Smooth muscle cell (in vitro differentiated cells): ENCODE data around the gene EP400. TPM values are rescaled to one million over a fixed set of nuclear protein-coding genes. Genes with fewer than 3 reads are reported as not detected.

Experiments used
- DNase-seq: peaks from one replicate; lab custom pipeline; 2025; ENCODE audit not compliant: unreplicated experiment; lab: John Stamatoyannopoulos, UW
- H2AFZ ChIP-seq: fragments of 200-600 bp; sonication (generic); 2 replicates; pipeline ENCODE4 v1.6.0; 2016; ENCODE audit warnings: antibody characterized with exemption, low read depth, mild to moderate bottlenecking
- H3F3A ChIP-seq: fragments of 200-600 bp; sonication (generic); 2 replicates; pipeline ENCODE4 v1.6.0; 2017; ENCODE audit warnings: antibody characterized with exemption, low read depth
- H3K27ac ChIP-seq: fragments of 200-600 bp; sonication (generic); 2 replicates; pipeline ENCODE4 v1.5.1; 2016; ENCODE audit warnings: low read depth, mild to moderate bottlenecking
- H3K27me3 ChIP-seq: fragments of 200-600 bp; sonication (generic); 2 replicates; pipeline ENCODE4 v1.6.1; 2016; ENCODE audit warnings: low read depth, mild to moderate bottlenecking
- H3K36me3 ChIP-seq: fragments of 200-600 bp; sonication (generic); 2 replicates; pipeline ENCODE4 v1.5.1; 2016; ENCODE audit warnings: low read depth
- H3K4me1 ChIP-seq: fragments of 200-600 bp; sonication (generic); 2 replicates; pipeline ENCODE4 v1.5.1; 2016; ENCODE audit warnings: low read depth
- H3K4me2 ChIP-seq: fragments of 200-600 bp; sonication (generic); 2 replicates; pipeline ENCODE4 v1.6.0; 2016; ENCODE audit warnings: mild to moderate bottlenecking
- H3K4me3 ChIP-seq: fragments of 200-600 bp; sonication (generic); 2 replicates; pipeline ENCODE4 v1.5.1; 2016; ENCODE audit warnings: mild to moderate bottlenecking
- H3K79me2 ChIP-seq: fragments of 200-600 bp; sonication (generic); 2 replicates; pipeline ENCODE4 v1.6.0; 2016; ENCODE audit warnings: low read depth, mild to moderate bottlenecking
- H3K9ac ChIP-seq: fragments of 200-600 bp; sonication (generic); 2 replicates; pipeline ENCODE4 v1.6.0; 2016; ENCODE audit warnings: low read depth
- H3K9me3 ChIP-seq: fragments of 200-600 bp; sonication (generic); replicated peaks from 2 replicates; pipeline ENCODE4 v1.5.1; 2016; ENCODE audit warnings: low read depth
- H4K20me1 ChIP-seq: fragments of 200-600 bp; sonication (generic); 2 replicates; pipeline ENCODE4 v1.6.0; 2016; ENCODE audit warnings: low read depth
- WGBS: methylation state at CpG from one replicate; pipeline ENCODE4 v1.1.7; 2016; ENCODE audit warnings: low lambda C conversion rate; 5-methylcytosine and 5-hydroxymethylcytosine counted together
- polyA plus RNA-seq: library from polyadenylated mRNA; unstranded; fragments of >200 nt; fragmentation: Nextera tagmentation; extraction: Ambion mirVana; gene quantifications from 2 replicates; pipeline ENCODE4 v1.2.1, GENCODE V29; 2016
- total RNA-seq: library from RNA; depleted of rRNA; stranded (reverse); fragments of >200 nt; gene quantifications from 2 replicates; pipeline ENCODE4 v1.2.3, GENCODE V29; 2014
- TF ChIP-seq, protein P1 (sequence below): fragments of 200-600 bp; sonication (generic); IDR thresholded peaks from 2 replicates; pipeline ENCODE4 v1.5.1; 2017; ENCODE audit warnings: borderline replicate concordance, mild to moderate bottlenecking, antibody characterized with exemption; ENCODE audit not compliant: insufficient read depth, poor library complexity, severe bottlenecking

The EP400 gene
- total and polyA plus RNA-seq, 2 experiments from 2014 or later = 6.6 to 13.6 TPM

DNA sequence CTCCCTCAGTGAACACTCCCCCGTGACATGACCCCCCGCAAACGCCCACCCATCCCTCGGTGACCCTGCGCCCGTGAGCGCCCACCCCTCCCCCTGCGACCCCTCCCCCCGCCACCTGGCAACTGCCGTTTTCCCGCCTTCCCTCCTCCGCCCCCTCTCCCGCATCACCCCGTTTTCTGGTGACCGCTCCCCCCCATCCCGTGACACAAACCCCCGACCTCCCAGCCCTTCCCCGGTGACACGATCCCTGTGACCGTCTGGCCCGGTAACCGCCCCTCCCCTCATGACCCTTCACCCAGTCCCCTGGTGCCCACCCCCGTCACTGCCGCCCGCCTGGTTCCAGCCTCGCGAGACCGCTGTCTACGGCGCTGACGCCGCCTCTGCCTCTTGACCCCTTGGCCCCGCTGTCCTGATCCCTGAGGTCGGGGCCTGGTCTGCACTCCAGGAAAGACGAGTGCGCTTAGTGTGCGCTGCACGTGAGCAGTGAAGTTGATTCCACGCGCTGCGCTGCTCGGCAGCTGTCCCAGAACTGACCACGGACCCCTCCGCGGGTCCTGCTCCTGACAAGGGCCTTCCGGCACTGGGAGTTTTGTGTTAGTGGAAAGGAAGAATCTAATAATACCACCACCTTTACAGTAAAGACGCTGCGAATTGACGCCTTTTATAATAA, 135.0 kb downstream of the EP400 start:
- Histone ChIP-seq H3K36me3 (no peaks in the 10 kb centered on the region), H4K20me1 (peaks cover 40% of the 10 kb centered on the region), H3K4me2 (peak overlapping the region; percentile 93), H3F3A (no peaks in the 10 kb centered on the region), H3K27me3 (no peaks in the 10 kb centered on the region), H3K27ac (peak overlapping the region; percentile 52), H3K79me2 (peaks cover 42% of the 10 kb centered on the region), H3K9me3 (no peaks in the 10 kb centered on the region), H2AFZ (no peak overlapping the region), H3K9ac (peak overlapping the region; percentile 99), H3K4me1 (peaks cover 10% of the 10 kb centered on the region), H3K4me3 (peak overlapping the region; percentile 93)
- TF ChIP-seq, protein P1, sequence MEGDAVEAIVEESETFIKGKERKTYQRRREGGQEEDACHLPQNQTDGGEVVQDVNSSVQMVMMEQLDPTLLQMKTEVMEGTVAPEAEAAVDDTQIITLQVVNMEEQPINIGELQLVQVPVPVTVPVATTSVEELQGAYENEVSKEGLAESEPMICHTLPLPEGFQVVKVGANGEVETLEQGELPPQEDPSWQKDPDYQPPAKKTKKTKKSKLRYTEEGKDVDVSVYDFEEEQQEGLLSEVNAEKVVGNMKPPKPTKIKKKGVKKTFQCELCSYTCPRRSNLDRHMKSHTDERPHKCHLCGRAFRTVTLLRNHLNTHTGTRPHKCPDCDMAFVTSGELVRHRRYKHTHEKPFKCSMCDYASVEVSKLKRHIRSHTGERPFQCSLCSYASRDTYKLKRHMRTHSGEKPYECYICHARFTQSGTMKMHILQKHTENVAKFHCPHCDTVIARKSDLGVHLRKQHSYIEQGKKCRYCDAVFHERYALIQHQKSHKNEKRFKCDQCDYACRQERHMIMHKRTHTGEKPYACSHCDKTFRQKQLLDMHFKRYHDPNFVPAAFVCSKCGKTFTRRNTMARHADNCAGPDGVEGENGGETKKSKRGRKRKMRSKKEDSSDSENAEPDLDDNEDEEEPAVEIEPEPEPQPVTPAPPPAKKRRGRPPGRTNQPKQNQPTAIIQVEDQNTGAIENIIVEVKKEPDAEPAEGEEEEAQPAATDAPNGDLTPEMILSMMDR = no peak
- DNase-seq = no peak
- WGBS = 16% methylated on average over 25 of the region's 49 CpGs

DNA sequence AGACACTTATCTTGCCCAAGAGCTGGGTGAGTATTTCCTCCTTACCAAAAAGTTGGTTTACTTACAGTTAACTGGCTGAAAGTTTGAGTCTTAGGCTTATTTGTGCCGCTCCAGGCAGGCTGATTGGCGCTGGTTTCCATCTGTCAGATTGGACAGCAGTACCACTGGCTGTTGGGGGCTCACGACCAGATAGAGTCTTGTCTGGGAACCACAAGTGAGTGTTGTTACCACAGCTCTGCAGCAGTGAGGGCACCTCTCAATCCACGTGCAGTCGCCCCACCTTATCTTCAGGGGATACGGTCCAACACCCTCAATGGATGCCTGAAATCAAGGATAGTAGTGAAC, 135.5 kb downstream of the EP400 start:
- no peak for DNase-seq
- peak overlapping the region; percentile 93 for H3K4me3 ChIP-seq
- WGBS = 77% methylated on average over 6 of the region's 6 CpGs
- peak overlapping the region; percentile 52 for H3K27ac ChIP-seq
- H3K4me2 ChIP-seq = peak overlapping the region; percentile 93
- no peaks in the 10 kb centered on the region for H3F3A ChIP-seq
- peaks cover 45% of the 10 kb centered on the region for H4K20me1 ChIP-seq
- H3K4me1 ChIP-seq = peaks cover 10% of the 10 kb centered on the region
- no peaks in the 10 kb centered on the region for H3K27me3 ChIP-seq
- no peaks in the 10 kb centered on the region for H3K36me3 ChIP-seq
- H3K9me3 ChIP-seq = no peaks in the 10 kb centered on the region
- H3K9ac ChIP-seq = peak overlapping the region; percentile 99
- H3K79me2 ChIP-seq = peaks cover 47% of the 10 kb centered on the region
- TF ChIP-seq, protein P1 = no peak
- H2AFZ ChIP-seq = no peak overlapping the region

DNA sequence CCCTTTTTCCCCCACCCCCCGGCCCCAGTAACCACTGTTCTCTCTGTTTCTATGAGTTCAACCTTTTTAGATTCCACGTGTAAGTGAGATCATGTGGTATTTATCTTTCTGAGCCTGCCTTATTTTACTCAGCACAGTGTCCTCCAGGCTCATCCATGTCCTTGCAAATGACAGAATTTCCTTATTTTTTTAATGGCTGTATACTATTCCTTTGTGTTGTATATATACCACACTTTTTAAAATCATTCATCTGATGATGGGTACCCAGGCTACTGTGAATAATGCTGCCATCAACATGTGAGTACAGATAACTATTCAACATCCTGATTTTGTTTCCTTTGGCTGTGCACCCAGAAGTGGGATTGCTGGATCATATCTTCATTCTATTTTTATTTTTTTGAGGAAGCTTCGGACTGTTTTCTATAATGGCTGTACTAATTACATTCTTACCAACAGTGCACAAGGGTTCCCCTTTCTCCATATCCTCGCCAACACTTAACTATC, 139.7 kb downstream of the EP400 start:
- Histone ChIP-seq H4K20me1 (peaks cover 84% of the 10 kb centered on the region), H3F3A (no peaks in the 10 kb centered on the region), H3K27ac (no peak overlapping the region), H3K4me1 (peaks cover 10% of the 10 kb centered on the region), H3K9me3 (no peaks in the 10 kb centered on the region), H3K4me3 (no peak overlapping the region), H2AFZ (no peak overlapping the region), H3K27me3 (no peaks in the 10 kb centered on the region), H3K4me2 (no peak overlapping the region), H3K79me2 (peaks cover 65% of the 10 kb centered on the region), H3K9ac (no peak overlapping the region), H3K36me3 (no peaks in the 10 kb centered on the region)
- DNase-seq = no peak
- TF ChIP-seq, protein P1 = no peak
- WGBS = 88% methylated on average over 4 of the region's 4 CpGs
